ENCODE results near the gene CLCNKA.
"Not testable (repeated sequence)": the region's sequence is repeated elsewhere in the genome, so short reads cannot be mapped to it uniquely, and the experiment has no call there.

CLCNKA gene

DNA sequence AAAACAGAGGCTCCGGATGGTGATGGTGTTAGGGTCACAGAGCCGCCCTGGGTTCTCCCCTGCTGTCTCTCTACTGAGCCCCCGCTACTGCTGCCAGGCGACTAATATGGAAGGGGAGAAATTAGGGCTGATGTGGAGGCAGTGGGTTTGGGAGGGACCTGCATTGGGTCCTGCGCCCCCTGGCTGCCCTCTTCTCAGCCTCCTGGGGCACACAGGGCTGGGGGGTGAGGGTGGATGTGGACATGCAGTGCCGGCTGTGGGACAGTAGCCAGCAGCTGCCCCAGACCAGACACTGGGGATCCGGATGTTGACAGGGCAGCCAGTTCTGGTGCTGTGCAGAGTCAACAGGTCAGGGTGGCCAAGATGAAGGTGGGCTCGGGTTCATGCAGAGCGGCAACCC is 20.3 kb downstream of the CLCNKA start:
- DNase-seq (ENCODE audit: low spot score) = no peak

DNA sequence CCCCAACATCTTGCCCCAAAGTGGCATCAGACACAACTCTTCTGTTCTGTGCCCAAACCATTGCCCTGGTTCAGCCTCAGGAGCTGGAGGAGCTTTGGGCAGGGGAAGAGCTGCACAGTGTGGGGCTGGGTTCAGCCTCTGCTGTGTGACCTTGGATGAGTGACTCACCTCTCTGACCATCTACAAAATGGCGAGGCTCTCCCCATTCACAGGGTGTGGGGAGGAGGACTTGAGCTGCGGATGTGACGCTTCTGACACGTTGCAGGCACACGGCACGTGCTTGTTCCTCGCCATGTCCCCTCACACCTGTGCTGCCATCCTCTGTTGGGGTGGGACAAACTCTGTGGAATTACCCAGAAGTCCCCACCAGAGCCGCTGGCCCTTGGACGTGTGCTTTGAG is 20.8 kb downstream of the CLCNKA start:
- not testable (repeated sequence) for DNase-seq (ENCODE audit: low spot score)

DNA sequence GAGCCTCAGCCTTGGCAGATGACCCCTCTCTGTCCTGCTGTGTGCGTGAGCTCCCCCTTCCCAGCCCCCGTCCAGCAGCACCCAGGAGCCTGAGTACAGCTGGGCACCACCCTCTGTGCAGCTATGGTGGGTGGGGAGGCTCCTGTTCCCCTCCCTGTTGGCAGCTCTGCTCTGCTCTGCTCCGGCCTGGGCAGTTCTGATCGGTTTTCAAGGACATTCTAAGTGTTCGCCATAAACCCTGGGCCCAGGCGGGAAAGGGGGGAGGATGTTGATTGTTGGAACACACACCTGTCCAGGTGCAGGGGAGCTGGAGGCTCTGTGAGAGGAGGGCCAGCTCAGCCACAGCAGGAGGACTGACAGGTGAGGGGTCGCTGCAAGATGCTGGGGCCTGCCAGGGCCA is 21.7 kb downstream of the CLCNKA start, which contains the start of gene CLCNKB:
TSS of gene CLCNKB (plus strand) at position 262 of the 400 bp plus-strand sequence. CDS start 711 bp downstream, outside the sequence.
- no peak for DNase-seq (ENCODE audit: low spot score)

DNA sequence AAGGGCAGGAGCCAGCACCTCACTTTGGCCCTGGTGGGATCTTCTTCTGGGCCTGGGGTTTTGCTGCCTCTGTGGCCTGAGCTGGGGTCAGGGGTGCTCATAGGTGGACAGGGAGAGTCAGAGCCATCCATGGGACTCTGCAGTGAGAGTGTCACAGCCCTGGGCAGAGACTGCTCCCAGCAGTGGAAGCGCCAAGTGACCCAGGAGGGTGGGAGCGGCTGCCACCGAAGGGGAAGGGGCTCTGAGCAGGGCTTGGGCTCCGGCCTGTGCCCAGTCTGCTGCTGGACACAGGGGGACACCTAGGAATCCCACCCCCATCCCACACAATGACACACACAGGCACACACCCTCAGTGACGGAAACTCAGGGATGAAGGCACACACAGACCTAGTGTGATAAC is 22.1 kb downstream of the CLCNKA start:
- no peak for DNase-seq (ENCODE audit: low spot score)

DNA sequence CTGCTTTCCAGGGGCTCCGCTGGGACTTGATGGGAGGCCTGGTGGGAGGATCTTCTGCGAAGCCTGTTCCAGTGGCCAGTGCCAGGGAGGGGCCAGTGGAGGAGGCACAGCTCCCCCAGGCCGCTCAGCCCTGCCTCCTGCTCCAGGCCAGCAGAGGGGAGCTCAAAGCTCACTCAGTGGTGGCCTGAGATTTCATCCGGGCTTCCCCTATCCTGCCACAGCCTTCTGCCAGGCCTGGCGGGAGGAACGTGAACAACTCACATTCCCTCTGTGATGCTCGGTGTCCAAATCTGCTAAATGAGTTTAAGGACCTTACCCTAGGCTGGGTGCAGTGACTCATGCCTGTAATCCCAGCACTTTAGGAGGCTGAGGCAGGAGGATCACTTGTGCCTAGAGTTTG is 25.0 kb downstream of the CLCNKA start:
- DNase-seq (ENCODE audit: low spot score) = no peak

DNA sequence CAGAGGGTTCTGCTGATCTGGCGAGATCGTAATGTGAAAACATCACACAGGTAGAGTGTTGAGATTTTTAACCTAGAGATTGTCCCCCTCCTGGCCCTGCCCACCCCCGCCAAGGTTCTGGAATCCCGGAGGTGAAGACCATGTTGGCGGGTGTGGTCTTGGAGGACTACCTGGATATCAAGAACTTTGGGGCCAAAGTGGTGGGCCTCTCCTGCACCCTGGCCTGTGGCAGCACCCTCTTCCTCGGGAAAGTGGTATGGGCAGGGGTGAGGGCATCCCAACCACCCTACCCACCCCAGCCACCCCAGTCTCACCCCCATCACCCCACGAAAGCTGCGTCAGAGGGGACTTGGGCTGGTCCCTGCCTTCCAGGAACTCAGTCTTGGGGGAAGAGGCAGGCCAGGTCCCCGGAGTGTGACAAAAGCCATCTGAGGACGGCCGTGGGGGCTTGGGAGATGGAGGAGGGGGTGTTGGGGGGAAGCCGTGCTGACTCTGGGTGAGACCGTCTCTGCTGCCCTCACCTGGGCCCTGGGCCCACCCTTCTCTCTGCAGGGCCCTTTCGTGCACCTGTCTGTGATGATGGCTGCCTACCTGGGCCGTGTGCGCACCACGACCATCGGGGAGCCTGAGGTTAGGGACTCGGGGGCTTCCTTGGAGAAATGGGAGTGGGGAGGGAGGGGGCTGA is 26.1 kb downstream of the CLCNKA start:
- DNase-seq (ENCODE audit: low spot score) = no peak

DNA sequence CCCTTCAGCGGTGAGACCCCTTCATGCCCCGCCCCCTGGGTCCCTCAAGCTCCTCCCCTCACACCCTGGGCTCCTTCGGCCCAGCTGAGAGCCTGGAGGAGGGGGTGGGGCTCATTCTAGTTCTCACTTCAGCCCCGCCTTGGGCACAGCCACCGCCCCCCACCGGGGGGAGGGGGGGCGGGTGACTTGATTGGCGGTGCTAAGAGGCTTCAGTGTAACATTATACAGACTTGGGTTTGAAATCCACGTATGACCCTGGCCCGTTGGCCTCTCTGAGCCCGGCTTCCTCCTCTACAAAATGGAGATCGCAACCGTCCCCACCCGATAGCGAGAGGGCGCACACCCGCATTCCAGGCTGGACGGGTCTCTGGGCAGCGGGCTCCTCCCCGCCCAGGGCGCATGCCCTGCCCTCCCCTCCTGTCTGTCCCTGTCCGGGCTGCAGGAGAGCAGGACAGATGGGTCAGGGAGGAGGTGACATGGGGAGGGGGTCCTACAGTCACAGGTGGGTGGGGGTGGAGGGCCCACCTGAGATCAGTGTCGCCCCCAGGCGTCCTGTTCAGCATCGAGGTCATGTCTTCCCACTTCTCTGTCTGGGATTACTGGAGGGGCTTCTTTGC is 26.8 kb downstream of the CLCNKA start:
- DNase-seq (ENCODE audit: low spot score) = no peak

DNA sequence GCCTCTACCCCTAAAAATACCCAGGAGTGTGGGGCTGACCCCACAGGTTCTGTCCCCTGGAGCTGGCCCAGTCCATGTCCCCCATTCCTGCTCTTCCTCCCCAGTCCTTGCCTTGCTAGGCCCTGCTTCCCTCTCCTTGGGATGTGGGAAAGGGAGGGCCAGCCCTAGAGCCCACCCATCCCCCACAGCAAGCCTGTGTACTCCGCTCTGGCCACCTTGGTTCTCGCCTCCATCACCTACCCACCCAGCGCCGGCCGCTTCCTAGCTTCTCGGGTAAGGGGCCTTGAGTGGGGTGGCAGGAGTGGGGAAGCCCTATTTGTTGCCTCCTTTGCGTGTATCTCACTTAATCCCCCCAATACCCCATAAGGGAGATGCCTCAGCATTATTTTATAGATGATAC is 28.5 kb downstream of the CLCNKA start:
- no peak for DNase-seq (ENCODE audit: low spot score)

DNA sequence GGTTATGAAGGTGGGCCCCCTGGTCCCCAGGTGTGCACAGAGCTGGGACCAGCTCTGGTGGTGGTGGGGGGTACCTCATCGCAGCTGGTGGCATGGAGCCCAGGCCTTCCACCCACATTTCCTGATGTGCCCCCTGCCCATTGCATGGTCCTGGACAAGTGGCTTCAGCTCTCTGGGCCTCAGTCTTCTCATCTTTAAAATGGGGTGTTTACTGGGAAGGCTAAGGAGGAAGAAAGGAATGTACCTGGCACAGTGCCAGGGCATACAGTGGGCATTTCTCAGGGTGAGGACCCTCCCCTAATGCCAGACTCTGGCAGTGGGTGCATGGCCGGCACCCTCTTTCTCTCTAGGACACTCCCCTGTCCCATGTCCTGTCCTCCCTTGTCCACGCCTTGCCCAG is 29.2 kb downstream of the CLCNKA start:
- DNase-seq (ENCODE audit: low spot score) = no peak

DNA sequence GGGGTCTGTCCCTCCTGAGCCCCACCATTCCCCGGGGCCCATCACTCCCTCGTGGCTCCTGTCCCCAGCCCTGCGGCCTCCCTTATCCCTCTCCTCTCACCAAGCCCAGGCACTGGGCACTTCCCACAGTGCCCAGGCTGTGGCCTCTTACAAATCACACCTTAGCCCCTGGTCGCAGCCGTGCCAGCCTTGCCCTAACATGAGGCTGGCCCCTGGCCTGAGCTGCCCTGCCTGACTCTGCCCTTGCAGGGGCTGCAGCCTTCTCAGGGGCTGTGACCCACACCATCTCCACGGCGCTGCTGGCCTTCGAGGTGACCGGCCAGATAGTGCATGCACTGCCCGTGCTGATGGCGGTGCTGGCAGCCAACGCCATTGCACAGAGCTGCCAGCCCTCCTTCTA is 30.1 kb downstream of the CLCNKA start:
- DNase-seq (ENCODE audit: low spot score) = not testable (repeated sequence)

DNA sequence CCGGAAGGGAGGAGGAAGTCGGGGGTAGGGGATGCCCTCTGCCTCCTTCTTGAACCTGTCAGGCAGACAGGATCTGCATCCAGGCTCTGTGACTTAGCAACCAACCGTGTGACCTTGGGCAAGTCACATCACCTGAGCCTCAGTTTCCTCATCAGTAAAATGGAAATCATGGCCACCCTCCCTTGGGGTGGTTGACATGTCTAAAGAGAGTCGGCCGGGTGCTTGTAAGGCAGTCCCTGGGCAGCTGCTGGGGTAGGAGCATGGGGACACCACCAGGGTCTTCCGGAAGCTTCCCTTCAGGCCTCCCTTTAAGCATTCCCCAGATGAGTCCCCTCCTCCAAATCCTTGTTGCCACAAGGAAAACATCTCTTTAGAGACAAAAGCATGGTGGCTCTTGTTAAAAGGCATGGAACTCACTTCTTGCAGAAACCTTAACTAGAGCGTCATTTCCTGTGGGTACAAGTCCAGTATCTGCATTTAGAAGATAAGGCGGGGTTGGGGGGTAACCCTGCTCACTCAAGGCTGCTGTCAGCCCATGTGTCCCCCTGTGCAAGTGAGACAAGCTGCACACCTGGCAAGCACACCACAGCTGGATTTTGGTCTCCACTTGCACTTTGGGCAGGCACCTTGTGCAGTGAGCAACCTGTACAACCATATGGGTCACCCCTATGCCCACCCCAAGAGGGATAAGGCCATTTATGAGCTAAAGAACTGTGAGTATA is 32.1 kb downstream of the CLCNKA start:
- no peak for DNase-seq (ENCODE audit: low spot score)

DNA sequence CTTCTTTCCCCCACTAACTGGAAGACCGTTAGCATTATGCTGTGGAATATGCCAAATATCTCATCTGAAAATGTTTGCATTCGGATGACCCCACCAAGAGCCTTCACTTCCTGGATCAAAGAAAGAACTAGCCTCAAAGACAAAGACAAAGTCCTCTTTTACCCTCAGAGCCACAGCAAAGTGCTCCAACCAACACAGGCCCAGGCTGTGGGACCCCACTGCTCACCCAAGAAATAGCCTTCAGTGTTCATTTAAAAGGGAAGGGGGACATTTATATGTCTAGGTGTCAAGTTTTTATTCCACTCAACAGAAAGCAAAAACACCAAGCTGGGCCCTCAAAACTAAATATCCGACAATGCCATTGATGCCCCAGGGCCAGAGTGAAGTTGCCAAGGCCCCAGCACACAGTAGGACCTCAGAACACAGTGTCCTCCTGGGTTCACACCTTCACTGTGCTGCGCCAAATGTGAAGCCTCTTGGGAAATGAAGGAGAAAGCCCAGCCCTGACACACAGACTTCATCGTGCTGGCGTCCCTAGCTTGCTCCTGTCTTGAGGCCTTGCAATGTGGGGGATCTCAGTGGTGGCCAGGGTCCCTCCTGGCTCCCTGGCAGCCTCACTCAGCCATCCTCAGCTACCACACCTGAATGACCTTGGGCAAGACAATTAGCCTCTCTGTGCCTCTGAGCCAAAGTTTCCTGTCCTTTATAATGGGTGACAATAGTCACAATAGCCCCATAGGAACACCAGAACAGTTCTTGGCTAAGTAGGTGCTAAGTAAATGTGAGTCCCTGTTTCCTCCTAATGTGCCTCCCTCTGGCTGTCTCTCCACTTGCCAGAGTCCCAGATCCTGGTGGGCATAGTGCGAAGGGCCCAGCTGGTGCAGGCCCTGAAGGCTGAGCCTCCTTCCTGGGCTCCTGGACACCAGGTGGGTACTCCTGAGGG is 33.0 kb downstream of the CLCNKA start:
- no peak for DNase-seq (ENCODE audit: low spot score)

DNA sequence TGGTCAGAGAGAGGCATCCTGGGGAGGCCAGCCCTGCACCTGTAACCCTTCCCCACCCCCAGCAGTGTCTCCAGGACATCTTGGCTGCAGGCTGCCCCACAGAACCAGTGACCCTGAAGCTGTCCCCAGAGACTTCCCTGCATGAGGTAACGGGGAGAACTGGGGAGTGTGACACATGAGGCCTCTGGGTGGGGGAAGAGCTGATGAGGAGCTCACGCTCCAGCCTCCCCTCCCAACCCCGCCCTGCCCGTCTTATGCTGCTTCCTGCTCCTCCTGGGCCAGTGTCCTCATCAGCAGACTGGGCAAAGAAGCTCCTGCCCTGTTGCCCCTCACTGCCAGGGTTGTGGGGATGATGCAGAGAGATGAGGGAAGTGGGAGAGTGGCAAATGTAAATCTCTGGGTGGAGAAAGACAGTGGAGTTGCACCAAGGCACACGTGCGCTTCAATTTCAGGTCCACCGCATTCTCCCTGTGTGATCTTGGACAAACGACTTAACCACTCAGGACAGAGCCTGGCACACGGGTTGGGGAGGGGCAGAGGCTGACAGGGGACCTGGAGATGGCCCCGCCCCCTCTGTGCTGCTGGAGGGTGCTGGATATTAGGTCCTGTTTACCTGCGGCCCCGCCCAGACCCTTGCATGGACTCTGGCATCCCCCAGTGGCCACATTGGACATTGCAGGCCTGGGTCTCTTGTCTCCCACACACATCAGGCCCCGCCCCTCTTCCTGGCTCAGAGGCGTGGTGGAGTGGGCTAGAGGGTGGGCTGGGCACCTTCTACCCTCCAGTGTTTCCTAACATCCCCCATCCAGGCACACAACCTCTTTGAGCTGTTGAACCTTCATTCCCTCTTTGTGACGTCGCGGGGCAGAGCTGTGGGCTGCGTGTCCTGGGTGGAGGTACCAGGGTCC is 34.0 kb downstream of the CLCNKA start:
- peak; percentile 84 for DNase-seq (ENCODE audit: low spot score)

DNA sequence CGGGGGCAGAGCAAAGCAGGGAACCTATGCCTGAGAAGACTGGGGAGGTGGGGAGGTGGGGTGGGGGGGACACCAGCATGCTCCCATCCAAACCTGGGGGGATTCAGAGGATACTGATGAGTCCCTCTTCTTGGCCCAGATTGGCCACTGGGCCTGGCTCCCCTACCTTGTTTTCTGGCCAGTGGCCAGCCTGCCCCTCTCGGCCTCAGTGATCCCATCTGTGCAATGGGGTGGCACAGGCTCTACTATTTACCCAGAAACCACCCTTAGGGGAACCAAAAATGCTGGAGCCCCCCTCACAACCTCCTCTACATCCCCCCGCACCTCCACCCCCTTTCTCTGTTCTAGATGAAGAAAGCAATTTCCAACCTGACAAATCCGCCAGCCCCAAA is 34.7 kb downstream of the CLCNKA start:
- DNase-seq (ENCODE audit: low spot score) = not testable (repeated sequence)

DNA sequence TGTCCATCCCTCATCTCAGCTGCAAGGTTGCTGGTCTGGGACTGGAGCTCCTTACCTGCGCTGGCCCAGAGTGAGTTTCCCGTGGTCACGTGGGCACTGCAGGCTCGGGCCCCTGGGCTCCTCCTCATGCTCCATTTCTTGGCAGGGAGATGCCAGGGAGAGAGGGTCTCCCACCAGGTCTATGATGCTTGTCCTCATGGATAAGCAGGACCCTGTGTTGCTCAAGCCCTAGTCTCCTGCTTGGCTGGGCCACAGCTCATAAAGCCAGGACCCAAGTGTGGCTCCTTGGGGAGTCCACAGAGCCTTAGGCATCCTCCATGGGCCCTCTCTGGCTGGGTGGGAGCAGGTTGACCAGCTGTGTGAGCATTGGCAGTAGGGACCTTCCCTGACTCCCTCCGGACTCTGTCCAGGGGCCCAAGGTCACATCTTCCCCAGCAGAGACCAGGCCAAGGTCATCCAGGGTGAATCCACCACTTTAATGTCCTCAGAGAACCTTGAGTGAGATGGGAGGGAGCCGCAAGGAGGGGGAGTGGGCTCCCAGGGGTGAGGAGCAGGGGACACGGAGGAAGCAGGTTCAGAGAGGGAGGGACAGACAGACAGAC is 35.6 kb downstream of the CLCNKA start:
- DNase-seq (ENCODE audit: low spot score) = not testable (repeated sequence)

DNA sequence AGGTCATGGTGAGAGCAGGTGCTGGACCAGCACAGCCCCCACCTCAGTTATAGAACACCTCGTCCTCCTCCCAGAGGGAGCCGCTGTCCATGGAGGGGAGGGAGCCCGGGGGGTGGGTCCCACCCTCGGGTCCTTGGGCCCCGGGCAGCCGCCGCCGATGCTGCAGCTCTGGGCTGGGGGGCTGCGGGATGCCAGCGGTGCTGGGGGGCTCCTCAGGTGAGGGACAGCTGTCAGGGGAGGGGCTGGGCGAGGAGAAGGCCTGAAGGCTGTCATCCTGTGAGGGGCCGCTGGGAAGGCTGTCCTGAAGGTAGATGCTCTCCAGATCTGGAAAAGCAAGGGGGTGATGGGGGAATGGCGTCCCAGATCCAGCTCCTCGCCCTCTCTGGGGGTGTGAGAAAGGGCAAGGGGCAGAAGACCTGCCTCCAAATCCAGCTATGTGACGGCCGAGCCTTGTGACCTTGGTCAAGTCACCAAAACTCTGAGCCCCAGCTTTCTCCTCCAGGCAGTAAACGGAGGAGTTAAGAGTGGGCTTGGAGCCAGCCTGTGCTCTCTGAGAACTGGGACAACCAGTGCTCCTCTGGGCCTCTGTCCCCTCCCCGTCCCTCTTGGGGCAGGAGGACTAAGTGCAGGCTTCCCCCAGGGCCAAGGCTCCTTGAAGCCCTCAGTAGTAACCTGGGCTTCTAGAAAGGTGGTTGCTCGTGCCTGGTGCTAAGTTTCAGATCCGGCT is 36.7 kb downstream of the CLCNKA start:
- not testable (repeated sequence) for DNase-seq (ENCODE audit: low spot score)

DNA sequence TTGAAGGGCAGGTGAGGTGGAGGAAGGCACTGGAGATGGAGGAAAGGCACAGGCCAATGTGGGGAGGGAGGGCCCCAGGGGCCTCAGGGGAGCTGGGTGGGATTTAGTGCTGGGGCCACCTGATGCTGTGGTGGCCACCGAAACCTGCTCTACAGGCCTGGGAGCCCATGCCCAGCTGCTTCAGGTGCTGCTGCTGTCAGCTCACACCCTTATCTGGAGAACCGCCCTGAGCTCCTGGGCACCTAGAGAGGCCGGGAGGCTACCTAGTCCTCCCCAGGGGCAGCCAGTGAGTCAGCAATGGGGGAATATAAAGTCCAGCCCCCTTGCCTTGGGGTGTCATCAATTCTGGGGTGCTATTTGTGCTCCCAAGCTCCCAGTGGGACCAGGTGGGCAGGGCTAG is 39.4 kb downstream of the CLCNKA start:
- DNase-seq (ENCODE audit: low spot score) = no peak

DNA sequence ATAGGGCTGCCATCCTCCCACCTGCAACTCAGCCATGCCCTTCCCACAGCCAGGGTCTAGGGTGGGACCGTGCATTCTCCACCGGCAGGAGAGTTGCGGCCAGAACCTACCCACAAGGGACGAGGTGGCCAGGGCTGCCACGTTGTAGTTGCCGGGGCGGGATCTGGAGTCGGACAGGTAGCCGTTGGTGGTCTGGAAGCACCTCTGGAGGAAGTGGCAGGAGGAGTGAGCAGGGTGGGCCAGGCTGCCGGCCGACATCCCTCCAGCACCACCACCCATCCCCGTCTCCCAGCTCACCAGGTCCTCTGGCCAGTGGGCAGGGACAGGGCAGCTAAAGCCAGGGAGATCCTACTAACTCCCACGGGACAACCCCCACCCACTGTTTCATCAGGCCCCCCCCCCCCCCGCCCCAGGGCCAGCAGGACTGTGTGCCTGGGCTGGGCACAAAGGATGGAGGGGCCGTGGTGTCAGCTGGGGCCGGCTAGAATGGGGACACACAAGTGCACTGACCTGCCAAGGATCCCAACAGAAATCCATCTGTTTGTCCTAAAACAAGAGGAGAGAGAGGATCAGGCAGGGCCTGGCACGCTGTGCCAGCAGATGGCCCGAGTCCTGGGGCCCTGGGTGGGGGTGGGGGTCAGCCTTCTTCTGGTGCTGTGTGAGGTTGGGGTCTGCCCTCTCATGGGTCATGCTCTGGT is 40.3 kb downstream of the CLCNKA start:
- DNase-seq (ENCODE audit: low spot score) = not testable (repeated sequence)

DNA sequence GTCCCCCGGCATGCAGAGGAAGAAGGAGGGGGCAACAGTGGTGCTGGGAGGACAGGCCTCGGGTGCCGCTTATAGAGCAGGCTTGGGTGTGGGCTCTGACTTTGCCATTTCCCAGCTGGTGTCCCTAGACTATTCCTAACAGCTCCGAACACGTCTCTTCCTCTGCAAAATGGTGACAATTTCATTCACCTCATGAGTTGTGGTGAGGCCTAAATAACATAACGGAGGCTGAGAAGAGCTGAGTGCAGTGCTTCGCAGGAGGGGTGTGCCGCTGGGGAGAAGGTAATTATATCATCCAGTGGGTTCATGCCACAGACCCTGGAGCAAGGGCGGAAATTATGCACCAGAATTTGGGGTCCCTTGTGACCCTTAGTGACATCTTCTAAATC is 40.8 kb downstream of the CLCNKA start:
- not testable (repeated sequence) for DNase-seq (ENCODE audit: low spot score)

All from left forelimb (tissue), 1 donor.